A673 (cell line): Measurements from ENCODE around the gene HBP1.

Source experiments
- CTCF ChIP-seq: fragments of 300-800, 200-600 bp; sonication (generic); conservative IDR thresholded peaks from 2 replicates; pipeline ENCODE4 v1.5.1; 2017; ENCODE audit warnings: low read depth, mild to moderate bottlenecking, antibody characterized with exemption, low read length, moderate library complexity, mixed read lengths
- EZH2 ChIP-seq: fragments of 200-600 bp; sonication (generic); IDR thresholded peaks from 2 replicates; pipeline ENCODE4 v1.6.1; 2017; ENCODE audit warnings: borderline replicate concordance, low read depth, mild to moderate bottlenecking, mixed read lengths, antibody characterized with exemption, low read length; ENCODE audit not compliant: poor library complexity, severe bottlenecking

GRCh38 chr7:107206136-107206535 is 37.3 kb downstream of the HBP1 start:
- TF ChIP-seq CTCF (no peak), EZH2 (no peak)
